Measurements from ENCODE around the gene TYRP1.

GRCh38 chr9:12657233-12657632, 36.0 kb upstream of the TYRP1 start:
- TF ChIP-seq CTCF (IDR thresholded peaks at IDR 0.05) (no peak), POLR2A (IDR thresholded peaks at IDR 0.05) (no peak)

All from esophagus squamous epithelium (tissue), 4 donors.